Embryonic facial prominence (tissue), 1 donor: ENCODE data around the gene CACNG1.

Experiments used
- DNase-seq: peaks from one replicate; pipeline ENCODE4 v3.0.0-alpha.2; 2016; ENCODE audit errors: extremely low spot score

CACNG1 gene

GRCh38 chr17:67051837-67052236 lies 7.5 kb downstream of the CACNG1 start:
- DNase-seq, result no peak

GRCh38 chr17:67052720-67053437 lies 8.5 kb downstream of the CACNG1 start:
- DNase-seq, result no peak

GRCh38 chr17:67053438-67054000 lies 9.2 kb downstream of the CACNG1 start:
- no peak for DNase-seq

- no peak for DNase-seq
These were observed 9.7 kb downstream of the CACNG1 start for GRCh38 chr17:67054011-67054591.

- no peak for DNase-seq
These were observed 10.3 kb downstream of the CACNG1 start for GRCh38 chr17:67054608-67055007.

GRCh38 chr17:67055041-67055443 lies 10.7 kb downstream of the CACNG1 start:
- no peak for DNase-seq

- DNase-seq, result no peak
These were observed 11.7 kb downstream of the CACNG1 start for GRCh38 chr17:67055811-67056745.

- DNase-seq, result no peak
These were observed 12.6 kb downstream of the CACNG1 start for GRCh38 chr17:67056746-67057490.

- DNase-seq, result no peak
These were observed 13.7 kb downstream of the CACNG1 start for GRCh38 chr17:67058036-67058435.

GRCh38 chr17:67059372-67059771 lies 15.0 kb downstream of the CACNG1 start:
- no peak for DNase-seq

- no peak for DNase-seq
These were observed 18.8 kb downstream of the CACNG1 start for GRCh38 chr17:67063141-67063540.

- DNase-seq, result no peak
These were observed 22.4 kb downstream of the CACNG1 start for GRCh38 chr17:67066717-67067116.

GRCh38 chr17:67067571-67068482 lies 23.5 kb downstream of the CACNG1 start:
- no peak for DNase-seq

GRCh38 chr17:67068999-67069398 lies 24.6 kb downstream of the CACNG1 start:
- no peak for DNase-seq

GRCh38 chr17:67069603-67070136 lies 25.3 kb downstream of the CACNG1 start:
- DNase-seq, result no peak

- no peak for DNase-seq
These were observed 27.2 kb downstream of the CACNG1 start for GRCh38 chr17:67071595-67071994.

GRCh38 chr17:67072885-67073284 lies 28.5 kb downstream of the CACNG1 start:
- DNase-seq, result no peak

GRCh38 chr17:67074781-67075180 lies 30.4 kb downstream of the CACNG1 start:
- DNase-seq, result no peak

- no peak for DNase-seq
These were observed 31.9 kb downstream of the CACNG1 start for GRCh38 chr17:67076290-67076689.

- no peak for DNase-seq
These were observed 33.9 kb downstream of the CACNG1 start for GRCh38 chr17:67078292-67078691.
